RKO (cell line): Measurements from ENCODE around the gene RABGAP1L.
"Not testable (repeated sequence)": the region's sequence is repeated elsewhere in the genome, so short reads cannot be mapped to it uniquely, and the experiment has no call there.

Experiments
- DNase-seq: peaks from one replicate; pipeline ENCODE4 v3.0.0-alpha.2; 2016; ENCODE audit warnings: low spot score

Gene RABGAP1L

DNA sequence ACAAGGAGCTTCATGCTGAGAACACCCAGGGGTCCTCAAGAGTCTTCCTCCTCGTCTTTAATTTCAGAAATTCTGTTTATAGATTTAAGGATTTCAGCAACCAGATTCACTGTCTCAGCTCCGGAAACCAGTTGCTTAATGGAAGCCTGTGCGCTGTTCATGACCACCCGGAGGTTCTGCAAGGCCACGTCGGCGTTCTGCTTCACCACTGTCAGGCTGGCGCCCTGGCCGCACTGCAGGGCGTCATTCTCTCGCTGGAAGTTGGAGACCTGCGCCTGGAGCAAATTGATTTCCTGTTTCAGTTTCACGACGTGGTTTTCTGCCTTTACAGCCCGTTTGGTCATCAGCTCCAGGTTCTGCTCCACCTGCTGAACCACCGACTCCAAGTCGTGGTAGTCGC, 885.3 kb downstream of the RABGAP1L start:
- not testable (repeated sequence) for DNase-seq
